ENCODE data around the gene GRIN3A. TPM values are rescaled to one million over a fixed set of nuclear protein-coding genes. Genes with fewer than 3 reads are reported as not detected.

The GRIN3A gene
- total and polyA plus RNA-seq, 7 donors: under 0.01 to 1.2 (median 0.25) TPM; not detected in 1

- no peak for TF ChIP-seq POLR2AphosphoS5 (IDR thresholded peaks at IDR 0.05)
- H3K4me3 ChIP-seq: no peak overlapping the region
- H3K36me3 ChIP-seq: no peaks in the 10 kb centered on the region
- WGBS, 2 donors: 86 to 93% methylated on average over 2 of the region's 2 CpGs
- DNase-seq: no peak
- intact Hi-C loops (cut with DNase I): no loop called here
- no peaks in the 10 kb centered on the region for H3K27me3 ChIP-seq
- peaks cover 0 to 11% (median 4%) of the 10 kb centered on the region in 4 donors for H3K4me1 ChIP-seq
- no peak overlapping the region for H3K27ac ChIP-seq
- no peaks in the 10 kb centered on the region for H3K9me3 ChIP-seq
These were observed 29.6 kb downstream of the GRIN3A start for GRCh38 chr9:101708855-101709254.

GRCh38 chr9:101707721-101708120 is 30.7 kb downstream of the GRIN3A start:
- TF ChIP-seq CTCF (IDR thresholded peaks at IDR 0.05) (no peak), POLR2A (IDR thresholded peaks at IDR 0.05) (no peak)
- no peak overlapping the region for H3K4me3 ChIP-seq
- no peak for DNase-seq
- no peaks in the 10 kb centered on the region for H3K9me3 ChIP-seq
- intact Hi-C loops (cut with DNase I): no loop called here
- no peak overlapping the region for H3K27ac ChIP-seq
- H3K27me3 ChIP-seq: no peaks in the 10 kb centered on the region
- peaks cover 0 to 11% (median 4%) of the 10 kb centered on the region in 4 donors for H3K4me1 ChIP-seq
- H3K36me3 ChIP-seq: no peaks in the 10 kb centered on the region
- WGBS, 2 donors: 64 to 83% methylated on average over 3 of the region's 3 CpGs

GRCh38 chr9:101706997-101707396 is 31.4 kb downstream of the GRIN3A start:
- WGBS, 2 donors: 15 to 54% methylated on average over 2 of the region's 2 CpGs
- Histone ChIP-seq H3K9me3 (no peaks in the 10 kb centered on the region), H3K36me3 (no peaks in the 10 kb centered on the region), H3K4me3 (no peak overlapping the region), H3K27ac (no peak overlapping the region), H3K4me1 (peaks cover 0 to 11% (median 4%) of the 10 kb centered on the region in 4 donors), H3K27me3 (no peaks in the 10 kb centered on the region)
- no peak for DNase-seq
- TF ChIP-seq EP300 (IDR thresholded peaks at IDR 0.05): no peak
- TF ChIP-seq POLR2A (IDR thresholded peaks at IDR 0.05): no peak
- no peak for TF ChIP-seq CTCF (IDR thresholded peaks at IDR 0.05)
- no peak for TF ChIP-seq POLR2AphosphoS5 (IDR thresholded peaks at IDR 0.05)
- intact Hi-C loops (cut with DNase I): no loop called here

GRCh38 chr9:101706261-101706798 is 32.1 kb downstream of the GRIN3A start:
- no peak for TF ChIP-seq POLR2A (IDR thresholded peaks at IDR 0.05)
- TF ChIP-seq EP300 (IDR thresholded peaks at IDR 0.05): no peak
- no peak for TF ChIP-seq POLR2AphosphoS5 (IDR thresholded peaks at IDR 0.05)
- TF ChIP-seq CTCF (IDR thresholded peaks at IDR 0.05): no peak
- H3K4me1 ChIP-seq: peaks cover 0 to 11% (median 4%) of the 10 kb centered on the region in 4 donors
- H3K4me3 ChIP-seq: no peak overlapping the region
- no peaks in the 10 kb centered on the region for H3K9me3 ChIP-seq
- H3K27me3 ChIP-seq: no peaks in the 10 kb centered on the region
- intact Hi-C loops (cut with DNase I): no loop called here
- DNase-seq: no peak
- no peaks in the 10 kb centered on the region for H3K36me3 ChIP-seq
- no peak overlapping the region for H3K27ac ChIP-seq

GRCh38 chr9:101705135-101705661 is 33.2 kb downstream of the GRIN3A start:
- H3K27ac ChIP-seq: no peak overlapping the region
- H3K4me3 ChIP-seq: peak overlapping the region in 3 of 4 donors; percentile 14 to 40 (median 35)
- TF ChIP-seq POLR2AphosphoS5 (IDR thresholded peaks at IDR 0.05) (no peak), EP300 (IDR thresholded peaks at IDR 0.05) (no peak), POLR2A (IDR thresholded peaks at IDR 0.05) (no peak), CTCF (IDR thresholded peaks at IDR 0.05) (peak in 1 of 4 experiments; percentile 16)
- intact Hi-C loops (cut with DNase I): no loop called here
- peaks cover 0 to 11% (median 4%) of the 10 kb centered on the region in 4 donors for H3K4me1 ChIP-seq
- H3K36me3 ChIP-seq: no peaks in the 10 kb centered on the region
- no peaks in the 10 kb centered on the region for H3K27me3 ChIP-seq
- WGBS, 2 donors: 2 to 7% methylated on average over 21 of the region's 21 CpGs
- H3K9me3 ChIP-seq: no peaks in the 10 kb centered on the region
- no peak for DNase-seq
